Stimulated activated CD8-positive, alpha-beta memory T cell treated with anti-CD3 and anti-CD28 coated beads, Interleukin-12 subunit alpha, Interleukin-12 subunit beta, amount 100 ng/mL, for 24 hours (primary cell): ENCODE data around the gene MGAT2.
"Not testable (repeated sequence)": the region's sequence is repeated elsewhere in the genome, so short reads cannot be mapped to it uniquely, and the experiment has no call there.

Experiments used
- DNase-seq: peaks from one replicate; pipeline ENCODE4 v3.0.0-alpha.2; 2020; ENCODE audit errors: extremely low read depth

The MGAT2 gene

DNA sequence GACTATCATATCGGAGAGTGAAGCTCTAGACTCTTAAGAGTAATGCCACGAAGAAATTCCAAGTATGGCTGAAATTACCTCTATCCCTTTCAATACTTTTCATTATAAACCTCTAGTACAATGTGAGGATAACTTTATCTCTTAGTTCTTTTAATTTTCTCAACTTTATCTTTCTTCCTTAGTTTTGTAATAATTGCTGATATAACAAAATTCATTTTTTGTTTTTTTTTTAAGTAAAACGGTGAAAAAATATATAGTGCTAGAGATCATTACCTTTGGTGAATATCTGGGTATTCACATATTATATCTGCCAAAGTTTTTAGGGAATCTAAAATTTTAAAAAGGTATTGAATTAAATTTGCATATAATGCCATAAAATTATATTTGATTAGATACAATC lies 33.9 kb downstream of the MGAT2 start:
- DNase-seq = no peak

DNA sequence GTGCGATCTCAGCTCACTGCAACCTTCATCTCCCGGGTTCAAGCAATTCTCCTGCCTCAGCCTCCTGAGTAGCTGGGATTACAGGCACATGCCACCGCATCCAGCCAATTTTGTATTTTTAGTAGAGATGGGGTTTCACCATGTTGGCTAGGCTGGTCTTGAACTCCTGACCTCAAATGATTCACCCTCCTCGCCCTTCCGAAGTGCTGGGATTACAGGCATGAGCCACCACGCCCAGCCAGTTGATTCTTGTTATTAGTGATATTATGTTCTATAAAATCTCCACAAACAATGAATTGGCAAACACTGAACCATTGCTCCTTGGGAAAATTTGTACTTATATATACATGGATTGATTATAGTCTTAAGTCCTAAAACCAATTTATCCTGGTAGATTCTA lies 36.9 kb downstream of the MGAT2 start:
- DNase-seq = not testable (repeated sequence)

DNA sequence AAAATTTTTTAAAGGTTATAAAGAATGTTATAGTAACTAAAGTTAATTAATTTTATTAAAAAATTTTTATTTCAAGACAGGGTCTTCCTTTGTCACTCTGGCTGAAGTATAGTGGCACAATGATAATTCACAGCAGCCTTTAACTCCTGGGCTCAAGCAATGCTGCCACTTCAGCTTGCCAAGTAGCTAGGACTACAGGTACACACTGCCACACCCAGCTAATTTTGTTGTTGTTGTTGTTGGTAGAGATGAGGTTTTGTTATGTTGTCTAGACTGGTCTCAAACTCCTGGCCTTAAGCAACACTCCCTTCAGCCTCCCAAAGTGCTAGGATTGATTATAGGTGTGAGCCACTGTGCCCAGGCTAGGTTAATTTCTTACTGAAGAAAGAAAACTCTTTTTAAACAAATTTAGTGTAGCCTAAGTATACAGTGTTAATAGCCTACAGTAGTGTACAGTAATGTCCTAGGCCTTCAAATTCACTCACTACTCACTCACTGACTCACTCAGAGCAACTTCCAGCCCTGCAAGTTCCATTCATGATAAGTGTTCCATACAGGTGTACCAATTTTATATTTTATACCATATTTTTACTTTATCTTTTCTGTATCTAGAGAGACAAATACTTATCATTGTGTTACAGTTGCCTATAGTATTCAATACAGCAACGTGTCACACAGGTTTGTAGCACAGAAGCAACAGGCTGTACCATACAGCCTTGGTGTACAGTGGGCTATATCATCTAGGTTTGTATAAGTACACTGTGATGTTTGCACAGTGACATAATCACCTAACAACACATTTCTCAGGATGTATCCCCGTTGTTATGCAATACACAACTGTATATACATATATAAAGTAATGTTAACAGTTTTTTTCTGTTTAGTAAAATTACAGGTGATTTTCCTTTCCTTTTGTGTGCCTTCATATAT lies 39.2 kb downstream of the MGAT2 start:
- no peak for DNase-seq

DNA sequence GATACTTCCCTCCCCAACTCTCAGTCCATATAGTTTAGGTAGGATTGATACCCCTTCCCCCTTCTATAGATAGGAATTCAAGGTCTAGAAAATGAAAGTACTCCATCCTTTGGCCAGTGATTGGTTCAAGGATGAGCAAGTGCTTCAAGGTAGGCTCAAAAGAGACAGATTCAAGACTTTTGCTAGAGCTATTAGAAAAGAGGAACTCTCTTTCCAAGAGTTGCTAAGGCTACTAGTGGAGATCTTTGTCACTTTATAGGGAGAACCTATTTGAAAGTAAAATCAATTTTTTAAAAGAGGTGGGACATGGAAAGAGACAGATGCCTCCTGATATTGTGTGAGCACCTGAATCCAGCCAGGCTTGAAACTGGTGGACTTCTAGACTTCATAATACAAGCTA lies 49.9 kb downstream of the MGAT2 start:
- no peak for DNase-seq
